Measurements from ENCODE around the gene ZDHHC16. TPM values are rescaled to one million over a fixed set of nuclear protein-coding genes. Genes with fewer than 3 reads are reported as not detected.

Gene ZDHHC16
- polyA plus RNA-seq, 3 donors: 16.3 to 26.4 (median 24.1) TPM

GRCh38 chr10:97407211-97407951 is 38.6 kb upstream of the ZDHHC16 start:
- Histone ChIP-seq H3K27ac (ENCODE audit: low read depth in 1 of 2, low read length in 2 of 2) (peak overlapping the region; percentile 85 to 88), H2AFZ (ENCODE audit: insufficient read depth, low read depth, low read length, poor library complexity, severe bottlenecking) (peak overlapping the region; percentile 50), H3K4me3 (replicated peaks in 1 of 3; ENCODE audit: low read depth in 2 of 3, low read length in 3 of 3) (peak overlapping the region in 1 of 3 experiments; percentile 31), H3K36me3 (replicated peaks in 1 of 2; ENCODE audit: control insufficient read depth in 1 of 2, insufficient read depth in 2 of 2, low read length in 2 of 2) (no peaks in the 10 kb centered on the region), H3K4me2 (replicated peaks; ENCODE audit: extremely low read depth, low read length, poor library complexity, severe bottlenecking) (peak overlapping the region; percentile 58), H4K20me1 (ENCODE audit: insufficient read depth, low read length) (no peaks in the 10 kb centered on the region), H3K9me3 (replicated peaks in 1 of 2; ENCODE audit: control insufficient read depth in 1 of 2, insufficient read depth in 1 of 2, low read length in 2 of 2) (no peaks in the 10 kb centered on the region), H3K9ac (ENCODE audit: insufficient read depth, low read length, poor library complexity, severe bottlenecking) (no peak overlapping the region), H3K79me2 (ENCODE audit: insufficient read depth, low read length) (peaks cover 4% of the 10 kb centered on the region), H3K27me3 (ENCODE audit: control insufficient read depth in 2 of 2, insufficient read depth in 2 of 2, low read length in 2 of 2) (no peaks in the 10 kb centered on the region), H3K4me1 (ENCODE audit: control insufficient read depth in 1 of 2, insufficient read depth in 2 of 2, low read length in 2 of 2) (peaks cover 75 to 87% of the 10 kb centered on the region in 2 donors)
- TF ChIP-seq, protein P1, sequence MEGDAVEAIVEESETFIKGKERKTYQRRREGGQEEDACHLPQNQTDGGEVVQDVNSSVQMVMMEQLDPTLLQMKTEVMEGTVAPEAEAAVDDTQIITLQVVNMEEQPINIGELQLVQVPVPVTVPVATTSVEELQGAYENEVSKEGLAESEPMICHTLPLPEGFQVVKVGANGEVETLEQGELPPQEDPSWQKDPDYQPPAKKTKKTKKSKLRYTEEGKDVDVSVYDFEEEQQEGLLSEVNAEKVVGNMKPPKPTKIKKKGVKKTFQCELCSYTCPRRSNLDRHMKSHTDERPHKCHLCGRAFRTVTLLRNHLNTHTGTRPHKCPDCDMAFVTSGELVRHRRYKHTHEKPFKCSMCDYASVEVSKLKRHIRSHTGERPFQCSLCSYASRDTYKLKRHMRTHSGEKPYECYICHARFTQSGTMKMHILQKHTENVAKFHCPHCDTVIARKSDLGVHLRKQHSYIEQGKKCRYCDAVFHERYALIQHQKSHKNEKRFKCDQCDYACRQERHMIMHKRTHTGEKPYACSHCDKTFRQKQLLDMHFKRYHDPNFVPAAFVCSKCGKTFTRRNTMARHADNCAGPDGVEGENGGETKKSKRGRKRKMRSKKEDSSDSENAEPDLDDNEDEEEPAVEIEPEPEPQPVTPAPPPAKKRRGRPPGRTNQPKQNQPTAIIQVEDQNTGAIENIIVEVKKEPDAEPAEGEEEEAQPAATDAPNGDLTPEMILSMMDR (IDR thresholded peaks at IDR 0.05): peak; percentile 84
- Mint-ChIP-seq H3K4me3 (peak overlapping the region; percentile 43 to 71), H3K4me1 (peaks cover 67% of the 10 kb centered on the region), H3K27me3 (ENCODE audit: low read depth in 3 of 3) (no peaks in the 10 kb centered on the region), H3K27ac (peak overlapping the region; percentile 95 to 99 (median 98)), H3K9me3 (peaks cover 0 to 2% (median 0%) of the 10 kb centered on the region in 7 donors), H3K36me3 (peaks cover 0 to 4% of the 10 kb centered on the region in 2 donors)
- intact Hi-C loops (cut with micrococcal nuclease): loop anchor here (1.0 to 5.0 kb wide), 2 partner anchors 15 to 90 kb away; partner anchors contain the start of genes MMS19 (in 1 of the 2) and UBTD1 (in 1 of the 2)
- peak; percentile 74 to 80 (median 75) for DNase-seq
- 0% methylated on average over 8 of the region's 10 CpGs for WGBS (ENCODE audit: insufficient coverage)

GRCh38 chr10:97407952-97408248 is 38.1 kb upstream of the ZDHHC16 start:
- H3K27ac ChIP-seq (ENCODE audit: low read depth in 1 of 2, low read length in 2 of 2): peak overlapping the region; percentile 85 to 86
- H3K4me3 Mint-ChIP-seq: peak overlapping the region; percentile 49 to 71
- intact Hi-C loops (cut with micrococcal nuclease): loop anchor here (1.0 to 5.0 kb wide), 3 partner anchors 14 to 89 kb away; partner anchors contain the start of genes MMS19 (in 1 of the 2) and UBTD1 (in 1 of the 2)

More at GRCh38 chr10:97407952-97408248, 38.1 kb upstream of the ZDHHC16 start:
- Histone ChIP-seq H3K36me3 (replicated peaks in 1 of 2; ENCODE audit: control insufficient read depth in 1 of 2, insufficient read depth in 2 of 2, low read length in 2 of 2) (no peaks in the 10 kb centered on the region), H3K4me3 (replicated peaks in 1 of 3; ENCODE audit: low read depth in 2 of 3, low read length in 3 of 3) (peak overlapping the region in 1 of 3 experiments; percentile 31), H4K20me1 (ENCODE audit: insufficient read depth, low read length) (no peaks in the 10 kb centered on the region), H3K9me3 (replicated peaks in 1 of 2; ENCODE audit: control insufficient read depth in 1 of 2, insufficient read depth in 1 of 2, low read length in 2 of 2) (no peaks in the 10 kb centered on the region), H3K79me2 (ENCODE audit: insufficient read depth, low read length) (peaks cover 4% of the 10 kb centered on the region), H3K4me2 (replicated peaks; ENCODE audit: extremely low read depth, low read length, poor library complexity, severe bottlenecking) (peak overlapping the region; percentile 58), H2AFZ (ENCODE audit: insufficient read depth, low read depth, low read length, poor library complexity, severe bottlenecking) (no peak overlapping the region), H3K27me3 (ENCODE audit: control insufficient read depth in 2 of 2, insufficient read depth in 2 of 2, low read length in 2 of 2) (no peaks in the 10 kb centered on the region), H3K9ac (ENCODE audit: insufficient read depth, low read length, poor library complexity, severe bottlenecking) (peak overlapping the region; percentile 35), H3K4me1 (ENCODE audit: control insufficient read depth in 1 of 2, insufficient read depth in 2 of 2, low read length in 2 of 2) (peaks cover 75 to 87% of the 10 kb centered on the region in 2 donors)
- H3K36me3 Mint-ChIP-seq: peaks cover 0 to under 1% of the 10 kb centered on the region in 2 donors
- no peaks in the 10 kb centered on the region for H3K27me3 Mint-ChIP-seq (ENCODE audit: low read depth in 3 of 3)
- TF ChIP-seq, protein P1 (IDR thresholded peaks at IDR 0.05): no peak
- peak overlapping the region; percentile 95 to 99 (median 98) for H3K27ac Mint-ChIP-seq
- DNase-seq: no peak
- H3K9me3 Mint-ChIP-seq: peaks cover 0 to 2% (median 0%) of the 10 kb centered on the region in 7 donors
- peaks cover 67% of the 10 kb centered on the region for H3K4me1 Mint-ChIP-seq
- no CpG with 5 or more reads among the region's 2 CpGs for WGBS (ENCODE audit: insufficient coverage)
